Fibroblast of gingiva (primary cell): ENCODE measurements around the gene LRRC4C.

ENCODE experiments used
- DNase-seq: peaks from one replicate; pipeline ENCODE4 v3.0.0-alpha.2; 2011; ENCODE audit warnings: low read depth

LRRC4C gene

GRCh38 chr11:41414771-41415440 lies 44.5 kb downstream of the LRRC4C start:
- no peak for DNase-seq

DNA sequence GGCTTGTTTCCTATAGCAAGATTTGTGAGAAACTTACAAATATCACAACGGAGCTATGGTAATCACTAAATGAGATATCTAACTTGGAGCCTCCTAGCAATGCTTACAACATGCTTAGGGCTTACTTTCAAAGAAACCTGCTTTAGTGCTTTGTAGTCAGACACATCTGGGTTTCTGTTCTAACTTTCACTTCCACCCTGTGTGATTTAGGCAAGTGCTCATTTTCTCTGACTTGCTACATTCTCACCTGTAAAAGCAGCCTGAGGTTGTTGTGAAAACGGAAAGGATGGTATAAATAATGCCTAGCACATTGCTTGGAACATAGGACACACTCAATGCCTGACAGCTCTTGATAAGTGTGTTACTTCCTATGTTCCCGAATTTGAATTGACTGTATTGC lies 45.6 kb downstream of the LRRC4C start:
- no peak for DNase-seq

GRCh38 chr11:41405812-41406211 lies 53.6 kb downstream of the LRRC4C start:
- no peak for DNase-seq

GRCh38 chr11:41404109-41404508 lies 55.3 kb downstream of the LRRC4C start:
- DNase-seq, result no peak

- no peak for DNase-seq
Measured at GRCh38 chr11:41403458-41403857, 56.0 kb downstream of the LRRC4C start.

DNA sequence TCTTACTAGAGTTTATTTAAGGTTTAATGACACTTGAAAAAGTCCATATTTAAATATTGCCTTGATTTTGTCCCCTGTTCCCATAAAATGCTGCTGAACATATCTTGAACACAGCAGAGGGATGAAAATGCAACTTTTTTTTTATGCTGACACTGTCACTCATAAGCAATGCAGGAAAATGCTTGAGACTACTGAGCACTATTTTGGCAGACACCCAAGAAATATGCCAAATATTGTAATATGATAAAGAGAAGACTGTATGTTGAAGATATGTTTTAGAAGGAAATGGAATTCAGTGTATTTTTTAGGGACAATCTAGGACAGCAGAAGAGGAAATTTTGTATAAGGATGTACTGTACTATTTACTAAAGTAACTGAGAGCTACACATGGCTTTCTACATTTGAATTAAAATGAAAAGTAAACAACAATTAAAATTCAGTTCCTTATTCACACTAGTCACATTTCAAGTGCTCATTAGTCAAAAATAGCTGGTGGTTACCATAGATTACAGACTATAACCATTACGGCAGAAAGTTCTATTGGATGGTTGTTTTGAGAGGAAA lies 58.6 kb downstream of the LRRC4C start:
- DNase-seq, result no peak

DNA sequence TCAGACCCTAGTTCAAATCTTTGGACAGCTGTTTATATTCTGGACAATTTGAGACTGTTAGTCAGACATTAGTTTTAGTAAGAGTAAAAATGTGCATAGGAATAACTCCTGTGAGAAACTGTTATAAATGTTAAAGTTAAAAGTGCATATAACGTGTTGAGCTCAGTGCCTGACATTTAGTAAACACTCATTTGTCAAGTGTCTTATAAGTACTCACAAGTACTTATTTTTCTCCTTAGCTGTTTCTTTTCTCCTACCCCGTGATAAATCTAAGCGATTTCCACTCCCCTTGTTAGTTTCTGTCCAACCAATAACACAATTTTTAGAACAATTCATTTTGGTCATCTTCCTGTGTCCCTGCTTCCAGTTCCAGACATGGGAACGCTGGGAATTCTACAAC lies 59.3 kb downstream of the LRRC4C start:
- no peak for DNase-seq

DNA sequence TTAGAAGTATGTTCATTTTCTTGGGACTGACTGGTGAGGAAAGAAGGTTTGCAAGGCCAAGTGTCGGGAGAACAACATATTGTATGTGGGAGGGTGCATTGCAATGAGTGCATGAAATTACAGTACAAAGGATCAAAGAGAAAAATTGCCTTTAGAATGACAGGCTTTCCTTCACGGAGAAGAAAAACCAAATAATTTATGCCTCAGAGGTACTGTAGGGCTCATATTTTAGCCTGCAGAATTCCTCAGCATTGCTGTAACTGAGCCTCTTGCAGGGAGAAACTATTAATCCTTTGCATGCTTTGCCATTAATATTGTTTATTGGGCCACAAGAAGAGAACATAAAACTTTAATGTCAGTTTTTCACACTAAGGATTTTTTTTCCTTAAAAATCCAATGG lies 60.1 kb downstream of the LRRC4C start:
- no peak for DNase-seq

- DNase-seq, result no peak
Measured at GRCh38 chr11:41398175-41398574, 61.3 kb downstream of the LRRC4C start.

DNA sequence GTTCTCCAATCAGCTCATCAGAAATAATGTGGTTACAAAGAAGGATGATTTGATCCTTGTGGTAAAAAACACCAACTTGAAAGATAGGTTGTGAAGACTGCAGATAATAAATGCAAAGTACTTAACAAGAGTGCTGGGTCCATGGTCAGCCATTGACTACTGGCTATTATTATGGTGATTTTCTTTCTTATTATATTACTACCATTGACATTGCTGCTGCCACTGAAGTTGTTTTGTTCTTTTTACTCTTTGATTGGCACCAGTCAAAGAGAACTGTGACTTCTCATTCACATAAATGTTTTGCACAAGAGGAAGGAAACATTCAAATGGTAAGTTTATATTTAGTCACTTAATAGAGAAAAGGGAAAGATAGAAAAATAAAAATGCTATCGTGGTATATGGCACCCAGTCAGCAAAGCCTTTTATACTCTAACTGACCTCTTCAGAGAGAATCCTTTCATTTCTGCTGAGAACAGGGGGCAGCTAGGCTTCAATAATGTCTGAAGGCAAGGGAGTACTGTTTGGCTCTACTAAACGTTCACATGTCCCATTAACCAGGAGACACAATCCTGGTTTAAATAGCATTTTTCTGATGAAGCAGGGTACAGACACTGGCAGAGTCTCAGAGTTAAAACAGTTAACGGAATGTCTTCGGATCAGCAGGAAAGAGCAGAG lies 64.8 kb downstream of the LRRC4C start:
- DNase-seq, result no peak

GRCh38 chr11:41392596-41392995 lies 66.9 kb downstream of the LRRC4C start:
- DNase-seq, result no peak

- no peak for DNase-seq
Measured at GRCh38 chr11:41389623-41390130, 69.8 kb downstream of the LRRC4C start.

GRCh38 chr11:41384329-41384728 lies 75.1 kb downstream of the LRRC4C start:
- DNase-seq, result no peak

- no peak for DNase-seq
Measured at GRCh38 chr11:41383768-41384167, 75.7 kb downstream of the LRRC4C start.

DNA sequence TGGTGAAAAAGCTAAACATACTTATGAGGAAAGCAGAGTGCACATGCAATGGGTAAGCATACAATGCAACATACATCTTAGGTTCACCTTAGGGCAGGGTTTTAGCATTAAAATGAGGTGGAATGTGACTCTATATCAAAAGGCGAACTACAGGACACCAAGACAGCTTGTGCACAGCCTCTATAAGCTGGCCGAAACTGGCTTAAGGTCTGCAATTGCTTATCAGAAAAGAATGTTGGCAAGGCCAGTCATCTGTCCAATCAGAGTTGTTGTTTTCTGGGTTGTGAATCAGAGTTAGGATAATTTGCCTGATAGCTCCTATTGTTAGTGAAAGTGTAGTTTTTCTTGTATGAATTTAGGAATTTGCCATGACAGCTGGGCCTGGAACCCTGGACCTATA lies 76.5 kb downstream of the LRRC4C start:
- DNase-seq, result no peak

GRCh38 chr11:41379084-41379483 lies 80.4 kb downstream of the LRRC4C start:
- no peak for DNase-seq

DNA sequence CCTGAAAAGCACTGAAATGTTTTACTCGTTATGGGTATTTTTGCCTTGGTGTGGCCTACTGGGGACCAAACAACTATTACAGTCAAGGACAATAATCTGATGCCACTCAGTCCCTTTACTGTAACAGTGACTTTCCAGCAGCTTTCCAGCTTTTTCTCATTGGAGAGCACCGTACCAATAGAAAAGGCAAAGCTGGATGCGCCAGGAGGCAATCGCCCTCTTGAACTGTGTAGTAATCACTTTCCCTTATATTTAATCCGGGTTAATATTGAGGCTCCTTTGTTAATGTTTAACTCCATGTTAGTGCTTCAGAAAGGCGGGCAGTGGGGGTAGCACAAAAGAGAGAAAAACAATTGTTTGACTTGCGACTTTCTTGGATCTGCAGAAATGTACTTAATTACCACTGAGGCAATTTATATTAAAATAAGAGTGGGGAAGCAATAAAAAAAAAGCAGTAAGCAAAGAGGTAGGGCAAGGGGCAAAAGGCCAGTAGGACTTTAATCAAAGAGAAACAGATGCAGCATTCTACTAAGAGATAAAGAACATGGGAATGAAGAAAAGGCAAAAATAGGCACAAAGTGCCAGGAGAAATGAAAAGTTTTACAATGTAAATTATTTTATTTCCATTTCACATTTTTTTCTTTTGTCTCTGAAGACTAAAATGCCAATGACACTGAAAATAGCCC lies 81.6 kb downstream of the LRRC4C start:
- DNase-seq, result no peak

GRCh38 chr11:41351825-41352224 lies 107.6 kb downstream of the LRRC4C start:
- no peak for DNase-seq

- no peak for DNase-seq
Measured at GRCh38 chr11:41346042-41346441, 113.4 kb downstream of the LRRC4C start.

- DNase-seq, result no peak
Measured at GRCh38 chr11:41334007-41334933, 125.2 kb downstream of the LRRC4C start.

- DNase-seq, result no peak
Measured at GRCh38 chr11:41333357-41333756, 126.1 kb downstream of the LRRC4C start.

- no peak for DNase-seq
Measured at GRCh38 chr11:41328324-41328723, 131.1 kb downstream of the LRRC4C start.
